Transverse colon (tissue), 4 donors: ENCODE data around the gene KLHL36. TPM values are rescaled to one million over a fixed set of nuclear protein-coding genes. Genes with fewer than 3 reads are reported as not detected.

Experiments used
- DNase-seq: peaks from one replicate; pipeline ENCODE4 v3.0.0-alpha.2; 2019
- H3K27ac ChIP-seq, 4 donors: fragments of 200-600 bp; sonication (generic); 2 replicates each; pipeline ENCODE4 v1.5.1; 2016 to 2018; ENCODE audit warnings: inconsistent platforms in 4 of 4
- H3K27me3 ChIP-seq: fragments of 200-600 bp; sonication (generic); 2 replicates; pipeline ENCODE4 v1.5.1; 2017; ENCODE audit warnings: inconsistent platforms
- H3K36me3 ChIP-seq, 4 donors: fragments of 200-600 bp; sonication (generic); 2 replicates each; pipeline ENCODE4 v1.5.1; 2017 to 2019; ENCODE audit warnings: inconsistent platforms in 4 of 4
- H3K4me1 ChIP-seq, 4 donors: fragments of 200-600 bp; sonication (generic); 2 replicates each; pipeline ENCODE4 v1.5.1; 2017 to 2020; ENCODE audit warnings: inconsistent platforms in 4 of 4
- H3K4me3 ChIP-seq, 4 donors: fragments of 200-600 bp; sonication (generic); 1 replicate in 1 of 4; 2 replicates in 3 of 4; pipeline versions ENCODE4 v1.5.1 to v1.6.1; 2017 to 2019; ENCODE audit warnings: inconsistent platforms in 4 of 4
- H3K9me3 ChIP-seq, 2 donors: fragments of 200-600 bp; sonication (generic); 2 replicates each; pipeline ENCODE4 v1.5.1; 2017 to 2019; ENCODE audit warnings: inconsistent platforms in 2 of 2
- CTCF ChIP-seq, 5 experiments: fragments of 200-600 bp in 3 of 5; fragments of 450-650 bp in 2 of 5; sonication (generic) in 3 of 5; IDR thresholded peaks; 1 replicate in 2 of 5; 2 replicates in 3 of 5; pipeline ENCODE4 v1.5.1; 2016 to 2017; ENCODE audit warnings: antibody characterized with exemption in 5 of 5, inconsistent platforms in 3 of 5, mild to moderate bottlenecking in 2 of 5, moderate library complexity in 1 of 5
- EP300 ChIP-seq: sonication (generic); formaldehyde crosslinking; IDR thresholded peaks from one replicate; pipeline ENCODE4 v1.6.1; 2017; ENCODE audit warnings: antibody characterized with exemption, low read depth
- POLR2A ChIP-seq: fragments of 450-650 bp; IDR thresholded peaks from one replicate; pipeline ENCODE4 v1.6.1; 2016; ENCODE audit warnings: antibody characterized with exemption, mild to moderate bottlenecking, moderate library complexity
- POLR2AphosphoS5 ChIP-seq, 3 donors: sonication (generic); formaldehyde crosslinking; IDR thresholded peaks; one replicate each; pipeline ENCODE4 v1.6.1; 2016; ENCODE audit warnings: antibody characterized with exemption in 3 of 3
- WGBS, 2 donors: methylation state at CpG; one replicate each; pipeline ENCODE4 v1.1.5; 2018; ENCODE audit warnings: low coverage in 1 of 2; 5-methylcytosine and 5-hydroxymethylcytosine counted together
- in situ Hi-C, 4 donors: fragments of 200-750 bp; cut with MboI; loops; one replicate each; pipeline versions ENCODE4 v1.15.0 to v1.15.1; 2017; ENCODE audit warnings: low sequenced_read_pairs in 3 of 4, low pct_ligation_motif_present in 1 of 4, low pct_unique_long_range_greater_than_20kb in 1 of 4
- intact Hi-C: fragments of 100-400 bp; cut with DNase I; formaldehyde crosslinking; loops from one replicate; pipeline ENCODE4 v1.15.1; 2023; ENCODE audit warnings: low total_unique reads
- total RNA-seq, 4 donors: library from RNA; depleted of rRNA; stranded (reverse); fragments of >200 nt; gene quantifications; one replicate each; pipeline ENCODE4 v1.1.0, GENCODE V29; 2016

Gene KLHL36
- total RNA-seq, 4 donors from 2014 or later: 38.0 to 75.5 (median 66.7) TPM

- H3K36me3 ChIP-seq: peaks cover 0 to 38% (median 19%) of the 10 kb centered on the region in 4 donors
- no peak overlapping the region for H3K27ac ChIP-seq
- H3K4me1 ChIP-seq: peaks cover 0 to 3% (median 0%) of the 10 kb centered on the region in 4 donors
- 62 to 75% methylated on average over 6 of the region's 6 CpGs for WGBS, 2 donors
- H3K27me3 ChIP-seq: no peaks in the 10 kb centered on the region
- H3K4me3 ChIP-seq: no peak overlapping the region
- TF ChIP-seq EP300: no peak
- in situ Hi-C loops (no loop called here), intact Hi-C loops (no loop called here)
- no peaks in the 10 kb centered on the region for H3K9me3 ChIP-seq
- DNase-seq: no peak
These were observed 6.7 kb downstream of the KLHL36 start for GRCh38 chr16:84654998-84655397.

GRCh38 chr16:84656649-84657048, 8.3 kb downstream of the KLHL36 start:
- in situ Hi-C loops: no loop called here
- DNase-seq: no peak
- no peak overlapping the region for H3K27ac ChIP-seq
- H3K27me3 ChIP-seq: no peaks in the 10 kb centered on the region
- intact Hi-C loops: no loop called here
- TF ChIP-seq POLR2AphosphoS5 (IDR thresholded peaks at IDR 0.05) (no peak), POLR2A (no peak), CTCF (IDR thresholded peaks at IDR 0.05) (no peak), EP300 (no peak)
- 92 to 97% methylated on average over 7 to 22 of the region's 22 CpGs for WGBS, 2 donors
- H3K4me1 ChIP-seq: no peaks in the 10 kb centered on the region
- H3K4me3 ChIP-seq: no peak overlapping the region
- no peaks in the 10 kb centered on the region for H3K9me3 ChIP-seq
- H3K36me3 ChIP-seq: peaks cover 0 to 47% (median 24%) of the 10 kb centered on the region in 4 donors

- Histone ChIP-seq H3K4me1 (no peaks in the 10 kb centered on the region), H3K9me3 (no peaks in the 10 kb centered on the region), H3K36me3 (peaks cover 0 to 48% (median 26%) of the 10 kb centered on the region in 4 donors), H3K4me3 (no peak overlapping the region), H3K27me3 (no peaks in the 10 kb centered on the region), H3K27ac (no peak overlapping the region)
- in situ Hi-C loops (no loop called here), intact Hi-C loops (no loop called here)
- 98% methylated on average over 46 of the region's 50 CpGs; no CpG with 5 or more reads in 1 of the 2 donors for WGBS, 2 donors
- TF ChIP-seq POLR2A (no peak), EP300 (no peak), POLR2AphosphoS5 (IDR thresholded peaks at IDR 0.05) (no peak), CTCF (IDR thresholded peaks at IDR 0.05) (no peak)
- no peak for DNase-seq
These were observed 9.0 kb downstream of the KLHL36 start for GRCh38 chr16:84657229-84657837.

GRCh38 chr16:84658690-84659089, 10.4 kb downstream of the KLHL36 start:
- Histone ChIP-seq H3K27me3 (no peaks in the 10 kb centered on the region), H3K27ac (no peak overlapping the region), H3K4me3 (no peak overlapping the region), H3K9me3 (no peaks in the 10 kb centered on the region), H3K36me3 (peaks cover 0 to 56% (median 30%) of the 10 kb centered on the region in 4 donors), H3K4me1 (no peaks in the 10 kb centered on the region)
- intact Hi-C loops (no loop called here), in situ Hi-C loops (no loop called here)
- no peak for DNase-seq
- WGBS, 2 donors: 88% methylated on average over 11 of the region's 11 CpGs; no CpG with 5 or more reads in 1 of the 2 donors
- TF ChIP-seq CTCF (IDR thresholded peaks at IDR 0.05) (no peak), POLR2A (no peak), POLR2AphosphoS5 (IDR thresholded peaks at IDR 0.05) (no peak), EP300 (no peak)
